GM12878 (cell line): Measurements from ENCODE around the gene ZSCAN4.

ENCODE experiments used
- CTCF ChIP-seq, 3 experiments: IDR thresholded peaks in 2 of 3; conservative IDR thresholded peaks in 1 of 3; 2 replicates each; pipeline ENCODE4 v1.5.1; 2011; ENCODE audit warnings: low read depth in 3 of 3, low read length in 3 of 3, mild to moderate bottlenecking in 3 of 3, control low read depth in 2 of 3, moderate library complexity in 2 of 3, inconsistent platforms in 1 of 3, mixed read lengths in 1 of 3; ENCODE audit not compliant: control insufficient read depth in 2 of 3, insufficient read depth in 1 of 3; ENCODE audit errors: extremely low read depth in 1 of 3
- NR2F1 ChIP-seq: fragments of 450-650 bp; conservative IDR thresholded peaks from 2 replicates; pipeline ENCODE4 v1.6.1; 2017; ENCODE audit warnings: mild to moderate bottlenecking
- POLR2AphosphoS5 ChIP-seq: IDR thresholded peaks from 2 replicates; pipeline ENCODE4 v1.6.1; 2011; ENCODE audit warnings: mild to moderate bottlenecking, low read length, inconsistent platforms

DNA sequence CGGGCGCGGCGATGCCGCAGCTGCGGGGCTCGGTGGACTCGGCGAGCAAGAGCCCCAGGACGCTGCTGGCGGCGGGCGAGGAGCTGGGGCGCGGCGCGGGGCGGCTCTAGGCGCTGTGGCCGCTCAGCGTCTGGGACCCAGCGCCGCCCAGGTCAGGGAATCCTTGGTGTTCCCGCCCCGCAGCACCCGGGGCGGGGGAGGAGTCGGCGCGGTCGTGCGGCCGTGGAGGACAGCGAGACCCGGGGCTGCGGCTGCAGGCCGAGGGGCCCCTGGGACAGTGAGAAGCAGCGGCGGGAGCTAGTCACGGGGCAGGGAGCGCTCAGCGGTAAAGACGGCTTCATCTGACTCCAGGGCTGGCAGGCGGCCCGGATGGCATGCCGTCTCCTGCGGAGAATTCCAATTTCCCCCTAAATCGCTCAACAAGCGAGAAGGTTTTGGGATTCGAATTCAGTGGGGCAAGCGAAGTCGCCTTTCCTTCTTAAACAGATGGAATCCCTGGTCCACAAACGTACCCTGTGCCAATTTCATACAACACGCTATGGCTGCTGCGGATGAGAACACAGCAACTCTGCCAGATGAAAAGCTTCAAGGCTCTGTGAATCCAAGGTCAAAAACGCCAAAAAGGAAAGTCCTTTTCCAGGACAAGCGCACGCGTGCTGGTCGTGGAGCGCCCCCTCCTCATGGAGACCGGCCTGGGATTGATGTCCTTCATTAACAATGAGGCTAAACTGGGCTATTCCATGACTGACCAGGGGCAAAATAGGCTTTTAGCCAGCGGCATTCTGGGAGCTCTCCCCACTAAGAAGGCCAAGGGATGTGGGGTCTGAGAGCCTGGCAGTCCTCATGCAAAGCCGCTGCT is 4.2 kb upstream of the ZSCAN4 start:
- TF ChIP-seq NR2F1 (no peak), CTCF (IDR thresholded peaks at IDR 0.05 in 2 of 3, conservative IDR thresholded peaks at IDR 0.05 in 1 of 3; ENCODE audit: control insufficient read depth in 2 of 3, extremely low read depth in 1 of 3, insufficient read depth in 1 of 3, low read depth in 3 of 3, low read length in 3 of 3) (no peak), POLR2AphosphoS5 (no peak)
